H9 (cell line): ENCODE measurements around the gene MYNN. TPM values are rescaled to one million over a fixed set of nuclear protein-coding genes. Genes with fewer than 3 reads are reported as not detected.

ENCODE experiments used
- DNase-seq: peaks from one replicate; pipeline ENCODE4 v3.0.0-alpha.2; 2017
- H2AFZ ChIP-seq: one replicate; pipeline ENCODE4 v1.6.1; 2013; ENCODE audit warnings: mild to moderate bottlenecking, low read length, control low read depth, moderate library complexity
- H2AK5ac ChIP-seq: 2 replicates; pipeline ENCODE4 v1.6.1; 2013; ENCODE audit warnings: low read length, control low read depth, mixed read lengths; ENCODE audit not compliant: insufficient read length
- H2BK120ac ChIP-seq: one replicate; pipeline ENCODE4 v1.6.1; 2013; ENCODE audit warnings: low read depth, mild to moderate bottlenecking, low read length, control low read depth, inconsistent platforms; ENCODE audit not compliant: poor library complexity, severe bottlenecking
- H2BK12ac ChIP-seq: 2 replicates; pipeline ENCODE4 v1.6.1; 2013; ENCODE audit warnings: low read length, control low read depth, mixed read lengths, low read depth; ENCODE audit not compliant: insufficient read length
- H2BK15ac ChIP-seq: 2 replicates; pipeline ENCODE4 v1.6.1; 2013; ENCODE audit warnings: low read depth, low read length, control low read depth
- H2BK20ac ChIP-seq: one replicate; pipeline ENCODE4 v1.6.1; 2013; ENCODE audit warnings: low read depth, mild to moderate bottlenecking, low read length, control low read depth, inconsistent platforms; ENCODE audit not compliant: poor library complexity, severe bottlenecking
- H2BK5ac ChIP-seq: 2 replicates; pipeline ENCODE4 v1.6.1; 2013; ENCODE audit warnings: low read length, control low read depth, mixed read lengths; ENCODE audit not compliant: insufficient read length
- H3K14ac ChIP-seq: 2 replicates; pipeline ENCODE4 v1.6.1; 2013; ENCODE audit warnings: low read length, control low read depth; ENCODE audit not compliant: insufficient read depth
- H3K18ac ChIP-seq: 2 replicates; pipeline ENCODE4 v1.6.1; 2013; ENCODE audit warnings: low read depth, mild to moderate bottlenecking, mixed read lengths, low read length, control low read depth; ENCODE audit not compliant: insufficient read length
- H3K23ac ChIP-seq: 2 replicates; pipeline ENCODE4 v1.6.1; 2013; ENCODE audit warnings: low read length, control low read depth, mixed read lengths, low read depth; ENCODE audit not compliant: insufficient read length
- H3K23me2 ChIP-seq: 2 replicates; pipeline ENCODE4 v1.6.1; 2013; ENCODE audit warnings: low read depth, mild to moderate bottlenecking, mixed read lengths, low read length, control low read depth; ENCODE audit not compliant: insufficient read length, poor library complexity, severe bottlenecking
- H3K27ac ChIP-seq: 2 replicates; pipeline ENCODE4 v1.5.1; 2013; ENCODE audit warnings: low read length, control low read depth, mixed read lengths, low read depth; ENCODE audit not compliant: insufficient read length
- H3K27me3 ChIP-seq: 2 replicates; pipeline ENCODE4 v1.6.1; 2013; ENCODE audit warnings: low read length, control low read depth, inconsistent platforms; ENCODE audit not compliant: insufficient read depth
- H3K4ac ChIP-seq: 2 replicates; pipeline ENCODE4 v1.6.1; 2013; ENCODE audit warnings: low read depth, mild to moderate bottlenecking, control low read depth, inconsistent platforms, low read length, moderate library complexity
- H3K4me1 ChIP-seq: 2 replicates; pipeline ENCODE4 v1.6.1; 2013; ENCODE audit warnings: low read length, control low read depth, inconsistent platforms; ENCODE audit not compliant: insufficient read depth
- H3K4me2 ChIP-seq: 2 replicates; pipeline ENCODE4 v1.6.1; 2013; ENCODE audit warnings: low read length, control low read depth, mixed read lengths; ENCODE audit not compliant: insufficient read length, insufficient read depth
- H3K56ac ChIP-seq: 2 replicates; pipeline ENCODE4 v1.6.1; 2013; ENCODE audit warnings: low read depth, mild to moderate bottlenecking, mixed read lengths, low read length, control low read depth; ENCODE audit not compliant: insufficient read length
- H3K79me1 ChIP-seq: 2 replicates; pipeline ENCODE4 v1.6.1; 2013; ENCODE audit warnings: low read depth, mild to moderate bottlenecking, moderate library complexity, low read length, control low read depth, inconsistent platforms; ENCODE audit not compliant: insufficient read depth, poor library complexity, severe bottlenecking
- H3K79me2 ChIP-seq: 2 replicates; pipeline ENCODE4 v1.6.1; 2013; ENCODE audit warnings: low read length, control low read depth, inconsistent platforms; ENCODE audit not compliant: insufficient read depth
- H3K9ac ChIP-seq: 2 replicates; pipeline ENCODE4 v1.6.1; 2013; ENCODE audit warnings: low read length, control low read depth, mixed read lengths; ENCODE audit not compliant: insufficient read length; ENCODE audit errors: extremely low read depth
- H3K9me3 ChIP-seq: one replicate; pipeline ENCODE4 v1.6.1; 2013; ENCODE audit warnings: low read depth, low read length, inconsistent platforms; ENCODE audit not compliant: control insufficient read depth
- H3T11ph ChIP-seq: one replicate; pipeline ENCODE4 v1.6.1; 2013; ENCODE audit warnings: mild to moderate bottlenecking, low read length, control low read depth, inconsistent platforms
- H4K20me1 ChIP-seq: one replicate; pipeline ENCODE4 v1.6.1; 2013; ENCODE audit not compliant: control insufficient read depth, insufficient read length, insufficient read depth
- H4K5ac ChIP-seq: 2 replicates; pipeline ENCODE4 v1.6.1; 2013; ENCODE audit warnings: low read depth, mild to moderate bottlenecking, mixed read lengths, low read length, control low read depth; ENCODE audit not compliant: insufficient read length
- H4K8ac ChIP-seq: replicated peaks from 2 replicates; pipeline ENCODE4 v1.6.1; 2013; ENCODE audit warnings: low read length, control low read depth, mixed read lengths, low read depth; ENCODE audit not compliant: insufficient read length
- H4K91ac ChIP-seq: 2 replicates; pipeline ENCODE4 v1.6.1; 2013; ENCODE audit warnings: low read depth, mild to moderate bottlenecking, moderate library complexity, mixed read lengths, low read length, control low read depth; ENCODE audit not compliant: insufficient read length
- H3K27ac Mint-ChIP-seq, 3 experiments: 2 replicates in 2 of 3; 3 replicates in 1 of 3; pipeline ENCODE4 v1.8.0; 2020 to 2021; ENCODE audit warnings: mixed read lengths in 3 of 3, mild to moderate bottlenecking in 1 of 3, moderate library complexity in 1 of 3
- H3K27me3 Mint-ChIP-seq: 2 replicates; pipeline ENCODE4 v1.8.0; 2021; ENCODE audit warnings: low read depth, mild to moderate bottlenecking, moderate library complexity, mixed read lengths
- H3K36me3 Mint-ChIP-seq, 3 experiments: 2 replicates in 2 of 3; 3 replicates in 1 of 3; pipeline ENCODE4 v1.8.0; 2020 to 2021; ENCODE audit warnings: low read depth in 3 of 3, mixed read lengths in 3 of 3; ENCODE audit not compliant: insufficient read depth in 1 of 3
- H3K4me1 Mint-ChIP-seq, 2 experiments: 2 replicates each; pipeline ENCODE4 v1.8.0; 2020; ENCODE audit warnings: mixed read lengths in 2 of 2
- H3K4me3 Mint-ChIP-seq, 2 experiments: 2 replicates in 1 of 2; 3 replicates in 1 of 2; pipeline ENCODE4 v1.8.0; 2020 to 2021; ENCODE audit warnings: mild to moderate bottlenecking in 2 of 2, mixed read lengths in 2 of 2, moderate library complexity in 1 of 2
- H3K9me3 Mint-ChIP-seq, 2 experiments: 2 replicates in 1 of 2; 3 replicates in 1 of 2; pipeline ENCODE4 v1.8.0; 2020; ENCODE audit warnings: mild to moderate bottlenecking in 2 of 2, mixed read lengths in 2 of 2, moderate library complexity in 1 of 2
- WGBS: extraction: QIAGEN DNeasy Blood & Tissue Kit; methylation state at CpG from one replicate; pipeline ENCODE4 v1.1.7; 2013; ENCODE audit warnings: missing lambda C conversion rate, low lambda C conversion rate, mixed read lengths; ENCODE audit not compliant: insufficient read length; ENCODE audit errors: extremely low coverage; 5-methylcytosine and 5-hydroxymethylcytosine counted together
- total RNA-seq: library from RNA; stranded (reverse); gene quantifications from 2 replicates; pipeline ENCODE4 v1.2.1, GENCODE V29; 2021
- TF ChIP-seq, protein P1 (sequence below): fragments of 200-600 bp; sonication (generic); conservative IDR thresholded peaks from 3 replicates; pipeline ENCODE4 v1.8.0; 2021; ENCODE audit warnings: antibody characterized with exemption, mild to moderate bottlenecking

The MYNN gene
- total RNA-seq, 1 experiment from 2014 or later: 15.9 TPM

- H2BK20ac ChIP-seq: no peak overlapping the region
- H3K79me1 ChIP-seq: no peaks in the 10 kb centered on the region
- no peaks in the 10 kb centered on the region for H3K9me3 ChIP-seq
- no peak overlapping the region for H2AK5ac ChIP-seq
- H3K9ac ChIP-seq: no peak overlapping the region
- no peak overlapping the region for H2BK12ac ChIP-seq
- no peak overlapping the region for H4K8ac ChIP-seq
- no peak for DNase-seq
- H3K18ac ChIP-seq: no peak overlapping the region
- H3K4me2 ChIP-seq: no peak overlapping the region
- no peak overlapping the region for H4K91ac ChIP-seq
- H3K4ac ChIP-seq: no peak overlapping the region
- TF ChIP-seq, protein P1, sequence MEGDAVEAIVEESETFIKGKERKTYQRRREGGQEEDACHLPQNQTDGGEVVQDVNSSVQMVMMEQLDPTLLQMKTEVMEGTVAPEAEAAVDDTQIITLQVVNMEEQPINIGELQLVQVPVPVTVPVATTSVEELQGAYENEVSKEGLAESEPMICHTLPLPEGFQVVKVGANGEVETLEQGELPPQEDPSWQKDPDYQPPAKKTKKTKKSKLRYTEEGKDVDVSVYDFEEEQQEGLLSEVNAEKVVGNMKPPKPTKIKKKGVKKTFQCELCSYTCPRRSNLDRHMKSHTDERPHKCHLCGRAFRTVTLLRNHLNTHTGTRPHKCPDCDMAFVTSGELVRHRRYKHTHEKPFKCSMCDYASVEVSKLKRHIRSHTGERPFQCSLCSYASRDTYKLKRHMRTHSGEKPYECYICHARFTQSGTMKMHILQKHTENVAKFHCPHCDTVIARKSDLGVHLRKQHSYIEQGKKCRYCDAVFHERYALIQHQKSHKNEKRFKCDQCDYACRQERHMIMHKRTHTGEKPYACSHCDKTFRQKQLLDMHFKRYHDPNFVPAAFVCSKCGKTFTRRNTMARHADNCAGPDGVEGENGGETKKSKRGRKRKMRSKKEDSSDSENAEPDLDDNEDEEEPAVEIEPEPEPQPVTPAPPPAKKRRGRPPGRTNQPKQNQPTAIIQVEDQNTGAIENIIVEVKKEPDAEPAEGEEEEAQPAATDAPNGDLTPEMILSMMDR: no peak
- H3K27me3 ChIP-seq: no peaks in the 10 kb centered on the region
- Mint-ChIP-seq H3K36me3 (no peaks in the 10 kb centered on the region), H3K9me3 (no peaks in the 10 kb centered on the region), H3K27me3 (no peaks in the 10 kb centered on the region), H3K4me1 (peaks cover 0 to 4% of the 10 kb centered on the region in 2 experiments; a peak in 1 of 4 replicates), H3K27ac (no peak overlapping the region; a peak in 1 of 7 replicates), H3K4me3 (no peak overlapping the region)
- no peaks in the 10 kb centered on the region for H4K20me1 ChIP-seq
- no peak overlapping the region for H2BK5ac ChIP-seq
- no peak overlapping the region for H3K14ac ChIP-seq
- WGBS: 100% methylated on average over 2 of the region's 2 CpGs
- H3K79me2 ChIP-seq: no peaks in the 10 kb centered on the region
- no peak overlapping the region for H2BK15ac ChIP-seq
- H2AFZ ChIP-seq: no peak overlapping the region
- H3K56ac ChIP-seq: no peak overlapping the region
- H3K23me2 ChIP-seq: no peaks in the 10 kb centered on the region
- no peak overlapping the region for H3T11ph ChIP-seq
- H2BK120ac ChIP-seq: no peak overlapping the region
- no peak overlapping the region for H4K5ac ChIP-seq
- no peaks in the 10 kb centered on the region for H3K4me1 ChIP-seq
- no peak overlapping the region for H3K23ac ChIP-seq
- H3K27ac ChIP-seq: no peak overlapping the region
Measured at GRCh38 chr3:169751875-169752274, 21.3 kb upstream of the MYNN start.
